Bronchial epithelial cell (primary cell): ENCODE measurements around the gene D2HGDH. TPM values are rescaled to one million over a fixed set of nuclear protein-coding genes. Genes with fewer than 3 reads are reported as not detected.
A peak's percentile ranks its signal among the peaks of the same experiment; 100 is the strongest.

ENCODE experiments used
- DNase-seq: peaks from one replicate; pipeline ENCODE4 v3.0.0-alpha.2; 2010; ENCODE audit warnings: low read depth
- FAIRE-seq: peaks from 2 replicates; lab custom pipeline; 2011; peaks lifted over from hg19 to GRCh38; lab: Jason Lieb, UNC
- H3K27me3 ChIP-seq: 2 replicates; pipeline ENCODE4 v1.5.1; 2011; ENCODE audit warnings: low read length; ENCODE audit not compliant: control insufficient read depth, insufficient read depth
- H3K36me3 ChIP-seq: 2 replicates; pipeline ENCODE4 v1.5.1; 2011; ENCODE audit warnings: low read length; ENCODE audit not compliant: control insufficient read depth, insufficient read depth
- H3K4me3 ChIP-seq: 2 replicates; pipeline ENCODE4 v1.5.1; 2011; ENCODE audit warnings: mild to moderate bottlenecking, low read depth, low read length, control low read depth
- total RNA-seq: library from RNA; depleted of rRNA; stranded (reverse); fragments of >200 nt; gene quantifications from 2 replicates; pipeline ENCODE4 v1.2.1, GENCODE V29; 2014
- TF ChIP-seq, protein P1 (sequence below): IDR thresholded peaks from 2 replicates; pipeline ENCODE4 v1.5.1; 2011; ENCODE audit warnings: mild to moderate bottlenecking, moderate library complexity, low read length, control low read depth, inconsistent platforms; ENCODE audit not compliant: insufficient read depth, severe bottlenecking

D2HGDH gene
- total RNA-seq, 1 donor from 2014 or later, result 10.3 TPM

DNA sequence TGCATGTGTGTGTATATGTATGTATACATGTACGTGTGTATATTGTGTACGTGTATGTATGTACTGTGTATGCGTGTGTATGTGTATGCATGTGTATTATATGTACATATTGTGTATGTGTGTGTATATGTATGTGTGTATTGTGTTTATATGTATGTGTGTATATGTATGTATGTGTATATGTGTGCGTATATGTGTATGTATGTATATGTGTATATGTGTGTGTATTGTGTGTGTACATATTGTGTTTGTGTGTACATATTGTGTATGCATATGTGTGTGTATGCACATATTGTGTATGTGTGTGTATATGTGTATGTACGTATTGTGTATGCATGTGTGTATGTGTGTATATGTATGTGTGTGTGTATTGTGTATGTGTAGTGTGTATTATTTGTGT, 59.0 kb downstream of the D2HGDH start:
- TF ChIP-seq, protein P1, sequence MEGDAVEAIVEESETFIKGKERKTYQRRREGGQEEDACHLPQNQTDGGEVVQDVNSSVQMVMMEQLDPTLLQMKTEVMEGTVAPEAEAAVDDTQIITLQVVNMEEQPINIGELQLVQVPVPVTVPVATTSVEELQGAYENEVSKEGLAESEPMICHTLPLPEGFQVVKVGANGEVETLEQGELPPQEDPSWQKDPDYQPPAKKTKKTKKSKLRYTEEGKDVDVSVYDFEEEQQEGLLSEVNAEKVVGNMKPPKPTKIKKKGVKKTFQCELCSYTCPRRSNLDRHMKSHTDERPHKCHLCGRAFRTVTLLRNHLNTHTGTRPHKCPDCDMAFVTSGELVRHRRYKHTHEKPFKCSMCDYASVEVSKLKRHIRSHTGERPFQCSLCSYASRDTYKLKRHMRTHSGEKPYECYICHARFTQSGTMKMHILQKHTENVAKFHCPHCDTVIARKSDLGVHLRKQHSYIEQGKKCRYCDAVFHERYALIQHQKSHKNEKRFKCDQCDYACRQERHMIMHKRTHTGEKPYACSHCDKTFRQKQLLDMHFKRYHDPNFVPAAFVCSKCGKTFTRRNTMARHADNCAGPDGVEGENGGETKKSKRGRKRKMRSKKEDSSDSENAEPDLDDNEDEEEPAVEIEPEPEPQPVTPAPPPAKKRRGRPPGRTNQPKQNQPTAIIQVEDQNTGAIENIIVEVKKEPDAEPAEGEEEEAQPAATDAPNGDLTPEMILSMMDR, result no peak
- Histone ChIP-seq H3K27me3 (no peaks in the 10 kb centered on the region), H3K36me3 (no peaks in the 10 kb centered on the region), H3K4me3 (no peak overlapping the region)
- no peak for DNase-seq
- no peak for FAIRE-seq

DNA sequence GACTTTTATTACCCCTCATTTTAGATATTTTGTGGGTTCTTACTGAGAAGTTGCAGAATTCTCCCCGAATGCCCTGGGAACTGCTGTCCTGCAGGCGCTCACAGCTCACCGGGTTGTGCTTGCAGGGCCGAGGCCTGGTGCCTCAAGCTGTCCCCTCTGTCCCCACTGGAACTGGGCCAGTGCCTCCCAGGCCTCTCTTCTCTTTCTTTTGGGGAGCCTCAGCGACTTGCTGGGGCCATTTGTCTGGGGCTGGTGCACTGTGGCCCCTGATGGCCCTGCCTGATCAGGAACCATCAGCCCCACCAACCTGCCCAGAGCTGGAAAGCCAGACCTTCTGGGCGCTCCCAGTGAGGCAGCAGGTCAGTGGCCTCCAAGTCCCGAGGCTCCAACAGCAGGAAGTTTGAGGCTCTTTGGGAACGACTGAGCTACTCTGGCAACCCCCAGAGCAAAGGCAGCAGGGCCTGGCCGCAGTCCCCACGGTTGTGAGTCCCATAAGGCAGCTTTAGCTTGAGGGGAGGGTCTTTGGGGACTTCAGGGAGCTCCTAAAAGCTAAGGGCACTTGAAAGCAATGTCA, 59.9 kb downstream of the D2HGDH start:
- Histone ChIP-seq H3K36me3 (no peaks in the 10 kb centered on the region), H3K27me3 (no peaks in the 10 kb centered on the region), H3K4me3 (no peak overlapping the region)
- no peak for FAIRE-seq
- DNase-seq, result no peak
- TF ChIP-seq, protein P1, result no peak

DNA sequence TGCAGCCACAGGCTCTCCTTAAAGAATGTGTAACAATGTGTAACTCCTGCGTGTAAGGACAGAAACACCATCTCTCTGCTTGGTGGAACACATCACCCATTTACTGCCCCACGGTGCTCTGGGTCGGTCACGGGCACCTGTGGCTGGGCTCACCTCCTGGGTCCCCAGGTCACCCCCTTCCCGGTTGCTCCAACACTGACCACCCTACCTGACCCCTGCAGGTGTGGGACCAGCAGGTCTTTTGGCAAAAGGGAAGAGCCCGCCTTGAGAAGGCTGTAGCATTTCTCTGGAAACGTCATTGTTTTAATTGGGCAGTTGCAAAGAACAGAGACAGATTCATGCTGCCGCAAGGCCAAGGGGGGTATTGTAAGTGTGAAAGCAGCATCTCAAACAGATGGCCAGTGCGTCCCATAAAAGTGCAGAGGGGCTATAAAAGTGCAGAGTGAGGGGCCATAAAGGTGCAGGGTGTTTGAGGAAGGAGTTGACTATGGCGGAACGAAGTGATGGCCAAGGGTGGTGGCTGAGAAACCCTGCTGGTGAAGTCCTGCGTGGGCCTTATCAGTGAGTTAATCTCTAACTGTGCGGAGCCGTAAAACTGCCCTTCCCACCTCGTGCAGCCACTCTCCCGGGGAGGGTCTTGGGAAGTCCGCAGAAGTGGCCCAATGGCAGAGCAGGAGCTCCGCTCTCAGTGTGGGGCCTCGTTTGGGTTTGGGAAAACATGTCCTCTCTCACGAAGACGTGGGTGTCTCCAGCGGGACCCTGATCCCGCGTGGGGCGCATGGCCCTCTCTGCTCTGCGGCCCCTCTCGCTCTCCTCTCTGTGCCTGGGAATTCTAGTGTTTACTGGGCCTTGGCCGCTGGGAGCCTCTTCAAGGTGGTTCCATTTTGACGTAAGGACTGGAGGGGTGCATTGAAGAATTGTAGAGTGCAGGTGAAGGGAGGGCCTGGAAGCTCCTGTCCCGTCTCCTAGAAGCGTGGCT, 60.9 kb downstream of the D2HGDH start:
- TF ChIP-seq, protein P1, result no peak

DNA sequence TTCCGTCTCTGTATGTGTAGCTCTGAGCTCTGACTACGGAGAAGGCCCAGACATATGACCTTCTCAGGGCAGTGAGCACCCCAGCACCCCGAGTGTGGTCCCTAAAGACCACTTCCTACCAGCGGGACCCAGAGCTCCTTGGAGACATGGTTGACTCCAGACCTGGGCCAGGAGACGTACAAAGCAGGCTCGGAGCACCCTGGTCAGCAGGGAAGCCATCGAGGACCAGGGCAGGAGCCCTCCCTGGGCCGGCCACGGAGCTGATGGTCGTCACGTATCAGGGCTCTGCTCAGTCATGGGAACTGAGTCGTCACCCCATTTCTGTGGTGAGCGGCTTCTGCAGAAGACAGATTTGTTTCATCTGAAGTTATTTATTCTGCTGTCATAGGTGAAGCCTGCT, 61.8 kb downstream of the D2HGDH start:
- FAIRE-seq (no peak), DNase-seq (no peak)
- TF ChIP-seq, protein P1, result no peak
- H3K4me3 ChIP-seq, result no peak overlapping the region
- H3K27me3 ChIP-seq, result no peaks in the 10 kb centered on the region
- H3K36me3 ChIP-seq, result no peaks in the 10 kb centered on the region

More for the DNA sequence above, 60.9 kb downstream of the D2HGDH start:
- DNase-seq (no peak), FAIRE-seq (peak; percentile 40)
- H3K36me3 ChIP-seq, result no peaks in the 10 kb centered on the region
- no peaks in the 10 kb centered on the region for H3K27me3 ChIP-seq
- no peak overlapping the region for H3K4me3 ChIP-seq

DNA sequence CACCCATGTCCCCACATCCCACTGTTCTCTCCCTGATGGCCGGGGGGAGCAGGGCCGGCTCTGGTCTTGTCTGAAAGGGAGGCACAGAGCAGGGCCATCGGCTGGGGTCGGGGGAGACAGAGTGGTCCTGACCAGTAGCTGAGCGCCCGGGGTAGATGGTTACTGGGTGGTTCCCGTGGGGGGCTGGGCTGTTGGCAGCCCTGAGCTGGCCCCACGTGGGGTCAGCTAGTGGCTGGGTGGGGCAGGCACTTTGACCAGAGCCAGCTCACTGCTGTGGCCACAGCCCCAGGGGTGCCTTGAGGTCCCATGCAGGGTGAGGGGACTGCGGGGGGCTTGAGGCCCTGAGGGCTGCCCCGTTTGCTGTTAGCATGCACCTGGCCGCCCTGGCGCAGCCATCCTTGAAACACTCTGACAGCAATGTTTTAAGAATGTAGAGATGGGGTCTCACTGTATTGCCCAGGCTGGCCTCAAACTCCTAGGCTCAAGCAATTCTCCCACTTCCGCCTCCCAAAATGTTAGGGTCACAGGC, 62.2 kb downstream of the D2HGDH start:
- no peaks in the 10 kb centered on the region for H3K27me3 ChIP-seq
- no peak for DNase-seq

More for the DNA sequence above, 62.2 kb downstream of the D2HGDH start:
- Histone ChIP-seq H3K36me3 (no peaks in the 10 kb centered on the region), H3K4me3 (no peak overlapping the region)
- TF ChIP-seq, protein P1, result no peak
- FAIRE-seq, result no peak
